Vagina (tissue), 2 donors: Measurements from ENCODE around the gene TPSD1. TPM values are rescaled to one million over a fixed set of nuclear protein-coding genes. Genes with fewer than 3 reads are reported as not detected.

Experiments used
- DNase-seq, 2 donors: peaks; one replicate each; pipeline ENCODE4 v3.0.0-alpha.2; 2017; ENCODE audit errors: extremely low spot score in 2 of 2
- H3K27ac ChIP-seq: fragments of 200-600 bp; sonication (generic); one replicate; pipeline ENCODE4 v1.5.1; 2019
- H3K27me3 ChIP-seq: fragments of 200-600 bp; sonication (generic); one replicate; pipeline ENCODE4 v1.5.1; 2019
- H3K36me3 ChIP-seq, 2 donors: fragments of 200-600 bp; sonication (generic); one replicate each; pipeline ENCODE4 v1.5.1; 2017 to 2019
- H3K4me1 ChIP-seq: fragments of 200-600 bp; sonication (generic); one replicate; pipeline ENCODE4 v1.5.1; 2019
- H3K4me3 ChIP-seq, 2 donors: fragments of 200-600 bp; sonication (generic); 1 replicate in 1 of 2; 2 replicates in 1 of 2; pipeline ENCODE4 v1.5.1; 2016 to 2019
- H3K9me3 ChIP-seq: fragments of 200-600 bp; sonication (generic); one replicate; pipeline ENCODE4 v1.5.1; 2019
- CTCF ChIP-seq, 3 experiments: fragments of 450-650 bp in 2 of 3; fragments of 200-600 bp in 1 of 3; sonication (generic) in 1 of 3; IDR thresholded peaks; one replicate each; pipeline ENCODE4 v1.5.1; 2017 to 2019; ENCODE audit warnings: antibody characterized with exemption in 3 of 3, mild to moderate bottlenecking in 2 of 3, moderate library complexity in 2 of 3
- POLR2A ChIP-seq, 2 donors: fragments of 450-650 bp; IDR thresholded peaks; one replicate each; pipeline ENCODE4 v1.6.1; 2017; ENCODE audit warnings: antibody characterized with exemption in 2 of 2, mild to moderate bottlenecking in 2 of 2, moderate library complexity in 2 of 2
- POLR2AphosphoS5 ChIP-seq, 2 donors: sonication (generic); formaldehyde crosslinking; IDR thresholded peaks; one replicate each; pipeline ENCODE4 v1.9.0; 2017; ENCODE audit warnings: antibody characterized with exemption in 2 of 2, mild to moderate bottlenecking in 2 of 2, low read depth in 1 of 2; ENCODE audit not compliant: insufficient read depth in 1 of 2
- intact Hi-C: fragments of 100-400 bp; cut with DNase I; formaldehyde crosslinking; loops from one replicate; pipeline ENCODE4 v1.15.1; 2023
- total RNA-seq: library from RNA; depleted of rRNA; stranded (reverse); fragments of >200 nt; gene quantifications from one replicate; pipeline ENCODE4 v1.2.3, GENCODE V29; 2016

The TPSD1 gene
- total RNA-seq, 1 donor from 2014 or later: 7.1 TPM

GRCh38 chr16:1283296-1283695 is 27.4 kb downstream of the TPSD1 start:
- Histone ChIP-seq H3K4me1 (no peaks in the 10 kb centered on the region), H3K36me3 (no peaks in the 10 kb centered on the region), H3K4me3 (no peak overlapping the region), H3K27ac (no peak overlapping the region), H3K9me3 (no peaks in the 10 kb centered on the region), H3K27me3 (no peaks in the 10 kb centered on the region)
- no peak for DNase-seq
- TF ChIP-seq CTCF (IDR thresholded peaks at IDR 0.05) (no peak), POLR2AphosphoS5 (IDR thresholded peaks at IDR 0.05; ENCODE audit: insufficient read depth in 1 of 2, low read depth in 1 of 2) (no peak), POLR2A (IDR thresholded peaks at IDR 0.05) (no peak)
- intact Hi-C loops: no loop called here

GRCh38 chr16:1283996-1284616 is 28.2 kb downstream of the TPSD1 start:
- no peak overlapping the region for H3K27ac ChIP-seq
- H3K4me3 ChIP-seq: no peak overlapping the region
- TF ChIP-seq POLR2A (IDR thresholded peaks at IDR 0.05) (no peak), CTCF (IDR thresholded peaks at IDR 0.05) (no peak), POLR2AphosphoS5 (IDR thresholded peaks at IDR 0.05; ENCODE audit: insufficient read depth in 1 of 2, low read depth in 1 of 2) (no peak)
- H3K4me1 ChIP-seq: no peaks in the 10 kb centered on the region
- H3K27me3 ChIP-seq: peaks cover 3% of the 10 kb centered on the region
- no peaks in the 10 kb centered on the region for H3K36me3 ChIP-seq
- no peak for DNase-seq
- intact Hi-C loops: no loop called here
- H3K9me3 ChIP-seq: no peaks in the 10 kb centered on the region

- H3K4me3 ChIP-seq: no peak overlapping the region
- intact Hi-C loops: no loop called here
- no peak overlapping the region for H3K27ac ChIP-seq
- TF ChIP-seq POLR2A (IDR thresholded peaks at IDR 0.05): no peak
- TF ChIP-seq POLR2AphosphoS5 (IDR thresholded peaks at IDR 0.05; ENCODE audit: insufficient read depth in 1 of 2, low read depth in 1 of 2): no peak
- no peak for TF ChIP-seq CTCF (IDR thresholded peaks at IDR 0.05)
- H3K4me1 ChIP-seq: no peaks in the 10 kb centered on the region
- no peaks in the 10 kb centered on the region for H3K36me3 ChIP-seq
- no peaks in the 10 kb centered on the region for H3K9me3 ChIP-seq
- H3K27me3 ChIP-seq: peaks cover 8% of the 10 kb centered on the region
- DNase-seq: no peak
Observed at GRCh38 chr16:1285669-1286512, 30.0 kb downstream of the TPSD1 start.

GRCh38 chr16:1286513-1287094 is 30.7 kb downstream of the TPSD1 start:
- no peaks in the 10 kb centered on the region for H3K9me3 ChIP-seq
- H3K4me3 ChIP-seq: no peak overlapping the region
- H3K27ac ChIP-seq: no peak overlapping the region
- H3K27me3 ChIP-seq: peaks cover 8% of the 10 kb centered on the region
- no peak for TF ChIP-seq CTCF (IDR thresholded peaks at IDR 0.05)
- TF ChIP-seq POLR2AphosphoS5 (IDR thresholded peaks at IDR 0.05; ENCODE audit: insufficient read depth in 1 of 2, low read depth in 1 of 2): no peak
- no peak for TF ChIP-seq POLR2A (IDR thresholded peaks at IDR 0.05)
- intact Hi-C loops: no loop called here
- H3K4me1 ChIP-seq: no peaks in the 10 kb centered on the region
- no peak for DNase-seq
- H3K36me3 ChIP-seq: no peaks in the 10 kb centered on the region
